HG02623 (cell line): Measurements from ENCODE around the gene NACC1.

ENCODE experiments used
- ATAC-seq: cut with Tn5 transposase; IDR thresholded peaks from one replicate; pipeline ENCODE4 v1.9.1; 2021; ENCODE audit warnings: moderate library complexity; ENCODE audit not compliant: unreplicated experiment

The NACC1 gene

GRCh38 chr19:13117772-13118423 lies at the start of gene NACC1:
Gene NACC1 (plus strand): TSS chr19:13118264. CDS start chr19:13135208, 16,944 bp downstream.
- ATAC-seq: peak; percentile 49

- no peak for ATAC-seq
Observed at GRCh38 chr19:13069415-13070359, 48.4 kb upstream of the NACC1 start.

- ATAC-seq: no peak
Observed at GRCh38 chr19:13070425-13071140, 47.5 kb upstream of the NACC1 start.

GRCh38 chr19:13071444-13072187 lies 46.4 kb upstream of the NACC1 start:
- ATAC-seq: no peak

- ATAC-seq: no peak
Observed at GRCh38 chr19:13072188-13072908, 45.7 kb upstream of the NACC1 start.

GRCh38 chr19:13073263-13073662 lies 44.8 kb upstream of the NACC1 start:
- no peak for ATAC-seq

GRCh38 chr19:13074378-13074777 lies 43.7 kb upstream of the NACC1 start:
- ATAC-seq: no peak

- no peak for ATAC-seq
Observed at GRCh38 chr19:13076320-13076719, 41.7 kb upstream of the NACC1 start.

- no peak for ATAC-seq
Observed at GRCh38 chr19:13076787-13077186, 41.3 kb upstream of the NACC1 start.

GRCh38 chr19:13077240-13077639 lies 40.8 kb upstream of the NACC1 start:
- ATAC-seq: no peak

- ATAC-seq: no peak
Observed at GRCh38 chr19:13078381-13078780, 39.7 kb upstream of the NACC1 start.

- no peak for ATAC-seq
Observed at GRCh38 chr19:13078897-13079541, 39.0 kb upstream of the NACC1 start.

- no peak for ATAC-seq
Observed at GRCh38 chr19:13079542-13079986, 38.5 kb upstream of the NACC1 start.

GRCh38 chr19:13082192-13083007 lies 35.7 kb upstream of the NACC1 start:
- ATAC-seq: no peak

- ATAC-seq: no peak
Observed at GRCh38 chr19:13083008-13083404, 35.1 kb upstream of the NACC1 start.

- no peak for ATAC-seq
Observed at GRCh38 chr19:13083627-13084026, 34.4 kb upstream of the NACC1 start.

- ATAC-seq: no peak
Observed at GRCh38 chr19:13085666-13086065, 32.4 kb upstream of the NACC1 start.

- ATAC-seq: no peak
Observed at GRCh38 chr19:13086341-13086740, 31.7 kb upstream of the NACC1 start.

- ATAC-seq: no peak
Observed at GRCh38 chr19:13087295-13087694, 30.8 kb upstream of the NACC1 start.
